Fibroblast of the conjunctiva (primary cell): Measurements from ENCODE around the gene PROX1.

Source experiments
- DNase-seq: peaks from one replicate; pipeline ENCODE4 v3.0.0-alpha.2; 2010; ENCODE audit warnings: low read depth

Gene PROX1

DNA sequence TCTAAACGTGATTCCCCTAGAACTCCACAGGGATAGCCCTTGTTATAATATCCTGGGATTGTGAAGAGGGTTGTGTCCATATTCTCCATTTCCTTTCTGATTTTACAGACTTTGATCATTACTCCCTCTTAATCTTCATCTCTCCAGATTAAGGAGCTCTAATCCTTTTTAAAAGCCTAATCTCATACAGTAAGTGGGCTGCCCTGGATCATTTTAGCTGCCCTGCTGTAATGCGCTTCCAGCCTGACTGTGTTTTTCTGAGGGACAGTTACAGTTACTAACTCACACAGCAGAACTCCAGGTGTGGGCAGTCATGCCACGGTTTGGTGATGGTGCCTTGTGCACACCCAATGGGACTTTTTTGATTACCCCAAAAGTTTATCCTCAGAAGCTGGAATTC lies 33.5 kb downstream of the PROX1 start:
- no peak for DNase-seq

DNA sequence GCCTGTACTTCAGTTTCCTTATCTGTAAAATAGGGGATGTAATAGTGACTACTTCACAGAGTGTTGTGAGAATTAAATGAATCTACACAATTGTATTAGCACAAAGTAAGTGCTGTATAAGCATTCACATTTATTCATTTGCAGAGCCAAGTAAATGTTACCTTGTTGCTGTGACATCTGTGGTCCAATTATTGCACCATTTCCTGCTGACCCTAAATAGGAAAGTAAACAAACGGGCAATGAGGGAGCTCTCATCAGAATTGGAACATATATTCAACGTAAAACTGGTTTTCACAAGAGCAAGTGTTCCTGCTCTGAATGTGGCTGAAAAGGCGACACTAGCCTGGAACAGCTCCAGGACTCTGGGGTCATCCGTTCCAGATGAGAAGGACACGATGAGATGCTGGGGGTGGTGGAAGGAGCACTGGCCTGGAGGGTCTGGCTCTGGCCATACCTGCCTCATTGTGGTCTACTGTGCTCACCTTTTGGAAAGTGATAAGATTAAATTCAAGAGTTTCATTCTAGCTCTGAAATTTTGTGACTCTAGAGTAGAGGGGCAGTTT lies 34.5 kb downstream of the PROX1 start:
- DNase-seq: no peak

DNA sequence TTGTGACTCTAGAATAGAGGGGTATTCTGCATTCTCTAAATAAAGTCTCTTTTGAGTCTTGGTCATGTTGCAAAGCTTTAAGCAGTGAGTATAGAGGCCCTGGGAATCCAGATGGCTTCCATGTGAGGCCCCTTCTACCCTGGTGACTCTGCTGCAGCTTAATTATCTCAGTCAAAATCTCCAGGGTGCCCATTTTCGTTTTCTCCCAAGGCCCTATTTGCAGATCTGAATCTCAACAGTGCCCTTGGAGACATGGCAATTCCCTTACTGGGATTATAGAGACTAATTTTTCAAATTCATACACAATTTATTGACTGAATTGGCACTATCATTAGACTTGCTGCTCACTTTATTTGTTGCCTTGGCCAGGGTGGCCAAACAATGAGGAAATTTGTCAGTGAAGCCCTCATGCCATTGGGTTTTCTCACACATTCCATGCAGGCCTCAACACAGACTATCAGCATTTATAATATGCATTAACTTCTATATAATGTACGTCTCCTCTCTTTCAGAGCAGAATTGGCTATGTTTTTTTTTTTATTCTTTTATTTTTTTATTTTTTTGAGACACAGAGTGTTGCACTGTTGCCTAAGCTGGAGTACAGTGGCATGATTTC lies 35.1 kb downstream of the PROX1 start:
- no peak for DNase-seq

DNA sequence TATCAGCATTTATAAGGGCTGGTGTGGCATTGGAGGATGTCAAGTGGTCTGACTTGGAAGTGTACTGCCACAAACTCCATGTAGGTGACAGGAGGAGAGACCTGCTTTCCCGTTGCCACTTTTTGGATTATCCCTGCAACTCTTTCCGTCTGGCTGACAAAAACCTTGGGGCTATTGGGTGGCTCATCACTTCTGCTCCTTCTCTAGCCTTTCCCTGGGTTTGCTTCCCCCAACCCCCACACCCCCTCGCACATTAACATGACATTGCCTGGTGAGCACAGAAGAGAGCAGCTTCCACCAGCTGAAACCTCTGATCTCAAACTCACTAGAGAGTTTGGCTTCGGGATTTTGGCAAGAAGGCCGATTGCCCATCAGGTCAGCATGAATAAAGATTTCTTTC lies 39.2 kb downstream of the PROX1 start:
- no peak for DNase-seq

DNA sequence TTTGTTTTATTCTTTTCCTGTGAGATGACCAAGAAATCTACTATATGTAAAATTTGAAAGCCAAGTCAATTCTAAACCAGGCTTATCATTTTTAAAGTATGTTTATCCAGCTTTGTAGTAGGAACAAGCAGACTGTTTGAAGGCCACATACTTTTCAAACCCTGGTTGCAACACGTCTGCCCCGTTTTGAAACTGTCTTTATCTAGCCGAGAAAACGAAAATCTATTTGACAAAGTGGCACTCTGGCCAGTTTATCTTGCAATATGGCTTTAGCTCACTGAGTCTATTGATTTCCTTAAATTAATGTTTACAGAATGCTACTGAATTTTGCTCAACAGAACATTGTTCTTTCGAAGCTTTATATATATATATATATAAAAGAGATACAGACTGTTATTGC lies 39.7 kb downstream of the PROX1 start:
- DNase-seq: no peak

DNA sequence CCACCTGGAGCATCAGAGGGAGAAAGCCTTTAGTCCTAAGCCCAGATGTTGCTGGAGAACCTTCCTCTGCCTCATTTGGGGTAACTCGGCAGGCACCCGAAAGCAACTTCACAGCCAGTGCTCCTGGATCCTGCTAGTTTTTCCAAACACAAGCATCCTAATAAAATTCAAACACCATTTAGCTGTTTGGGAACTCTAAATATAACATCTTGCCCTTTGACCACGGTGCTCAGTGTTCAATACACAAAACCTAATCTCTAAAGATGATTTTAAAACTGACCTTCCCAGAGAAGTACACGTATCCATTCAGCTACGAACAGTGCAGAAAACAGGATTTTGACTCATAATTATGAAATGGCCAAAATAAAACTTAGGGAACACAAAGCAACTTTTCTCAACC lies 40.3 kb downstream of the PROX1 start:
- DNase-seq: no peak

DNA sequence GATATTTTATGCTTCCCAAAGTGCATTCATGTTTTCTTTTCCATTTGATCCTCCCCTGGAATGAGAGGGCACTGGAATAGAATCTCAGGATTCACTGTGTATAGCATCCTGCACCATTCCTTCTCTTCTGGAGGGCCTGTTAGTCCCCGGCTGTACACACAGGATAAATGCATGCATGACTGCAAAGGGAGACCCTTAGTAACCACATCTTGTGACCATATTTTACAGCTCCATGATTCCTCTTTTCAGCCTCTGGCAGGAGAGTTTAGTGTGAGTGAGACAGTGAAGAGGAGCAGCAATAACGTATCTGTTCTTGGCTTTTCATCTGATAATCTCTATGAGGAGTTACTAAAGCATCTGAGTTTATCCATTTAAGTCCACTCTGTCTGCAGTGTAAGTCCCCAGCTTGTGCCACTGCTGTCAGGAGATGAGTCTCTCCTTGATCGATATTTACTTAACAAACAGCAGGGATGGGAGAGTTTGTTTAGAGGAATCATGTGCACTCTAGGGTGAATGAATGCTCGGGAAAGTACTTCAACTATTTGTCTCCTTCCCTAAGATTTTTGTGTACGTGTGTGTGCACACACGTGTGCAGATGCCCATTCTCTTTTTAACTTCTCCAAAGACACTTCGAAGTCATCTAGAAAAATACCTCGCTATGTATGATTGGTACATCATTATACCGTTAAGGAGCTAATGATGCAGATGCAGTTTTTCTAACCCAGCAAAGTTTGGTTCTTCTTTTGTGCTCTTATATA lies 41.1 kb downstream of the PROX1 start:
- DNase-seq: no peak

DNA sequence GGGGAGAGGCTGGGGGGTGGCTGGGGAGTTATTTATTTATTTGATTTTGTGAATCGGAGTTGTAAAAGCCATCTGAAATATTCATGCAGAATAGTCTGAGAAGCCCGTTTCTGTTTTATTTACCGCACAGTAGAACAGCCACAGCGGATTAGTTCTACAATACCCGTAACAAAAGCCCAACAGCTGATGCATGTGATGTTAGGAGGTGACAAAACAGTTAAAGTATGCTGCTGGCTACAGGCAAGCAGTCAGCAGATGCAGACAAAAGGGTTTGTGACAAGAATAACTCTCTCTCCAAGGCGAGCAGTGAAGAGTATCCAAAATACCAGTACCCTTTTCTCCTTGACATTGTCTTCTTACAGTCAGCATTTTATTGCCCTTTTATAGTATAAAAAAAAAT lies 42.0 kb downstream of the PROX1 start:
- DNase-seq: no peak

DNA sequence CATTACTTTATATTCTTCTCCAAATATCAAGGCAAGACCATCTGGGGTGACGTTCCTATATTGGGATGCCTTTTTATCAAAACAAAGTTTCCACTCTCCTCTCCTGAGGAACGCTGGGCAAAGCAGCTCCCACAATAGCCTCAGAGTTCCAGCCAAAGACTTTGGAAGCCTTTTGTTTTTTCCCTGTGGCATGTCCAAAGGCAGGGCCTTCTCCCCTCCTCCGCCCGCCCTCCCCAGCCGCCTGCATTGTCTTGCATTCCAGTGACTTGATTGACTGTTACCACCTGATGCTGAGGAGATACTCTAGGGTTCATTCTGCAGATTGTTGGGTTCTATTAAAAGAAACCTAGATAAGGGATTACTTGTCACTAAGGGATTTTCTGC lies 43.5 kb downstream of the PROX1 start:
- no peak for DNase-seq

DNA sequence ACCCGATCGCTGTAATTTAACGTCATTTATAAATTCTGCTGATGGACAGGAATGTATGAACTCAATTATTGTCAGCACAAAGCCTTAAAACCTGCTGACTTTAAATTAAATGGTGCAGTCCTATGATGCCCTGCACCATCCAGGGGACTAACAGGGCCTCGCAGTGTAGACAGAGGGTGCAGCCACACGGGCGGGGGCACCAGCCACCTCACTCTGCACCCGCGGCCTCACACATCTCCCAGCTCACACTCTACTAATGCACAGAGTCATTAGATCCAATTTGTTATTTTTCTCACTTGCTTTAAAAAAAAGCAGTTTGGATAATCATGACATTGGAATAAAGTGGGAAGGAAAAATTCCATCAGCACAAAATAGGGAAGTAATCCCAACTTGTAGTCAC lies 49.7 kb downstream of the PROX1 start:
- DNase-seq: no peak

DNA sequence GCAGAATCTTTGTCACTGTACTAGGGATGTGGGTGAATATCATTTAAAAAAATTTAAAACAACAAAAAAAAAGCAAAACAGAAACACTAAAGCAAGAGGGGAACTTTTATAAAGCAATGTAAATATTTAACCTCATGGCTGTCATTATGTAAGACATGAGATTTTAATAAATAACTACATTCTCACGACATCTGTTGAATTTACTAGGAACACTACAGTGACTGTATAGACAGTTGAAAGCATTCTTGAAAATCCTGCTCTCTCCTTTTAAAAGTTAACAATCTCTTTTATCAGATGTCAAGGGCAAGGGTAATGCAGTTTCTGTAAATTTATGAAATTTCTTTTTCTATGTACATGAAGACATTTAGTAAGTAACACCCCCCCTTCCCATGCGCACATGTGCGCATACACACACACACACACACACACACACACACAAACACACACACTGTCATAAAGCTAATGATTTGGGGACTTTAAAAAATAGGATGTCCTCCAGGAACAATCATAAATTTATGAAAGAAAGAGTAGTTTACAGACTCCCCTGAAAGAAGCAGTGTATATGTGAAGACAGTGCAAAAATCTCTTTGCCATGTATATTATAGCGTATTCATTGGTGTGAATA lies 51.7 kb downstream of the PROX1 start:
- DNase-seq: no peak

DNA sequence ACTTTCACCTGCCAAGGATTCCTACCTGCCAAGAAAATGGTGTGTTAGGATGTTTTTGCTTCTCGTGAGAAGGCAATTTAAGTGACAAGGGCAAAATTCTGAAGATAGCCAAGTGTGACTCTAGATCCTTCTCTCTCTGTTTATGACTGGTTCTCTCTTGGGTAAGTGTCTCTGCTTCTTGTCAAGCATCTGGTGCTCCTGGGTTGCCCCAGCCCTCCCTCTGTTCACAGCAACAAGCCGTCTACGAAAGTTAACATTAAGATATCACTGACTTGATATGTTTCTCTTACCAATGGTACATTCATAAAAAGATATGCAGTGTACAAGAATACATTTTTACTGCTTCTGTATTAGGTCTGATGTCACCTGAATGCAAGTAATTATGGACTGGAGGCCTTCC lies 55.4 kb downstream of the PROX1 start:
- DNase-seq: no peak

DNA sequence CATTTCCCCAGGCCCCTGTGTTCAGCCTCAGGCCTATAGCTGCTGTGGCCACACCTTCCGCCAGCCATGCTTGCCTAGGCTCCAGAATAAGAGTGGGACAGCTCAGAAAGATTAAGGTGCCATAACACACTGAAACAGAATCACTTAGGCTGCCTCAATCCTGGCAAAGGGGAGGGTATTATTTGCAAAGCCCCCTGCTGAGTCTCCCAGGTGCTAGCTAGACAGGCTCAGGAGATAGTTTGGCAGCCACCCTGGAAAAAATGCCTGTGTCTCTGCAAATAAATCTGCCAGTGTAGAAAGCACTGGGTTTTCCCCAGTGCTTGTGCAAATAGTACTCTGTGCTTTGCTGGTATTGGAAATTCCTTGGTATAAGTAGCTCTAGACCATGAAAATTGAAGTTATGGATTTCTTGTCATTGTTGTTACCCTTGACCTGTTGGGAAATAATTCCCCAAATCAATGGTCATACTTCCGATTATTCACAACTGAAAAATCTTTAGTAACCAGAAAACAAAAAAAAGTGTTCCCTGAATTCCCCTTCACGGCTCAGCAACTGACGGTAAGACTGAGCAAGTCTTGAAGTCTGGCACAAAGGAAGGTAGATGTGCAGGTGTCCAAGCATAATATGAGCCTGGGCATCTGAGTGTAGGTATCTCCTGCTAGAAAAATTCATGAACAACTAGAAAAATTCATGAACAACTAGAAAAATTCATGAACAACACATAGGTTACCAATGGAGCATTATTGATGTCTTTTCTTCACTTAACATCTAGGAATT lies 56.9 kb downstream of the PROX1 start:
- no peak for DNase-seq

DNA sequence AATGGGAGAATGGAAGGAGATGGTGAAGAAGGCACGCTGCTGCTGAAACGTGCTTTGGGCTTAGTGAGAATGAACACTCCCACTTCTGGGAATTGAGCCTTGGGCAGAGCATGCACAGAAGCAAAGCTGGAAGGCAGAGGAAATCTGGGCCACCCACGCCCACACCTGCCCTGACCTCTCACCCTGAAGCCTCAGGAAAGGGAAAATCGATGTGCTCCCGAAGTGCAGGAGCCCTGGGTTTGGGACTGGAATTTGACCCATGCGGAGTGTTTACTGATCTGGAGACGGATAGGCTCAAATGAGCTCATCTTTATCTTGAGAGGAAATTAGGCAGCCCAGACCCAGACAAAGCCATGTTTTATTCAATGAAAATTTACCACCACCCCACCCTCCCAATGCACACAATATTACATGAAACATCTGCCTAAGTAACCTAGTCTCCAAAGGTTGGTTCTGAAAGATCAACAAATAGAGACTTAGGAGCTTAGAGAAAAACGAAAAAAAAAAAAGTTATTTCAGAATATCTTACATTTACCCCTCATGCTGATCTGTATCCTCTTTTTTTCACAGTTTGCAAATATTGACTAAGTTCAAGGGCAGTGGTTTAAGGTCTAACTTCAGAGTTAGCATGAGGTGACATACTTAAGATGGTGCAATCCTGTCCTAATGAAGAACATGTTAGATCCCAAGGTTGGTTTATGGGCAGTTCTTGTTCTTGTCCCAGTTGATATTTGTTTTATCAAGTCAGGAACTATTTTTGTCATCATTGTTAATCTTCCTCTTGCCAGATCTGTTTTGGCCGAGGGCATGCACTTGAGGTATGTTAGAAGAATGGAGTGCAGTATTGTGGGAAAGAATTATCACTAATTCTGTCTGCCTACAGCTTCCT lies 63.0 kb downstream of the PROX1 start:
- no peak for DNase-seq

DNA sequence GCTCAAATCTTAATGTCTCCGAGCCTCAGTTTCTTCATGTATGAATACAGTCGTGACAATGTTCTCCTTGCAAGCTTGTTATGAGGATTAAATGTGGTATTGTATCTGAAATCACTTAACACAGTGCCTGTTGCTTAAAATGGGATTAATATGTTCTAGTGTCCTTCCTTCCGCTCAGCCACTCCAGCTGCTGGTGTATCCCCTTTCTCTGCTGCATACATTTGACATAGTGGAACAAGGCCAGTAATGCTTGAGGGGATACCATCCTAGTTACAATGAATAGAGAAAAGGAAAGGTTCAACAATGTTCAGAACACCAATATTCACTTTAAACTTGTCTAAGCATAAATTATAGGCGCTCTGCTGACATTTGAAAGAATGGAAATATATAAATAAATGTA lies 64.0 kb downstream of the PROX1 start:
- DNase-seq: no peak

DNA sequence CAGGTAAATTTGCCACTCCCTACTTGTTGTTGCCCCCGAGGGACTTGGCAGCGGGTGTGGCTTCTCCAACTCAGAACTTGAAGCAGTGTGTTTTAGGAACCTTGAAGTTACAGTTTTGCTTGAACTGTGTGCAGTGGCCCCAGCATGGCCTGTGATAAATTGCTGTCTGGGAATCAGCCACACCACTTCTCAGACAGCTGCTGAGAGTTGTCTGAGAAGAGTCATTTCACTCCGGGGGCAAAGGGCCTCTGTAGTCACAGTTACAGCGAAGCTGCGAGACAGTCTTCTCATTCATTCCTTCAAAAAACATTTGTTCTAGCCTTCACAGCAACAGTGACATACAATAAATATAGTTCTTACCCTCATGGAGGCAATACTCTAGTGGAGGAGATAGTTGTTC lies 70.3 kb downstream of the PROX1 start:
- DNase-seq: no peak

DNA sequence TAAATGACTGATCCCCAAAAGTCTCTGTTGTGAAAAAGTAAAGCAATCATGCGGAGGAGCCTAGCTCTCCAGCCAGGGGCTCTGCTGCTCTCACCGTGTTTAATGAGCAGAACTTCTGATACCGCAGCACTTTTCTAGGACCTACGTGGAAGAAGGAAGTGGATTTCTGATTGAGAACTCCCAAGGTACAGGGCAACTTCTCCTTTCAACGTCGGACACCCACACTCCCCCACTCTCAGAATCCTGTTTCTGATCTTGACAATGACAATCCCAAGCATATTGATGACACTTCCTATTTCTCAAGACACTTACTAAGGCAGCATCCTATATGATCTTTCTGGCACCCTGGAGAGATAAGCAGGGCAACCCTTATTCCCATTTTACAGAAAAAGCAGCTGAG lies 78.4 kb downstream of the PROX1 start:
- no peak for DNase-seq

DNA sequence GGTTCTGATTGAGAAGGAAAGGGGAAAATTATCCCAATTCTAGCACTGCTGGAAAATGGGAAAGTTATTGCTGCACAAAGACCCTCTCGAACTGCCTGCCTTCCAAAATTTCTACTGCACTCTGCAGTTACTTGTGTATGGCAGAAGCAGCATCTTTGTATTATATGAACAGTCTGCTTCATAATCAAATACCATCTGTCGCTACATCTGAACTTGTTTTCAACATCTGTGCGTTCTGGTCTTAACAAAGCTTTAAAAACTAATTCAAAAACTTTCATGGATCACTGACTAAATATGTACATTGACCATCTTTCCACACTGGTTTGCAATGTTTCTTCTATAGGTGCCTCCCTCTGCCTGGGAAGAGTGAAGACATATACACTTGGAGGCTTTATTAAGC lies 79.2 kb downstream of the PROX1 start:
- DNase-seq: no peak

DNA sequence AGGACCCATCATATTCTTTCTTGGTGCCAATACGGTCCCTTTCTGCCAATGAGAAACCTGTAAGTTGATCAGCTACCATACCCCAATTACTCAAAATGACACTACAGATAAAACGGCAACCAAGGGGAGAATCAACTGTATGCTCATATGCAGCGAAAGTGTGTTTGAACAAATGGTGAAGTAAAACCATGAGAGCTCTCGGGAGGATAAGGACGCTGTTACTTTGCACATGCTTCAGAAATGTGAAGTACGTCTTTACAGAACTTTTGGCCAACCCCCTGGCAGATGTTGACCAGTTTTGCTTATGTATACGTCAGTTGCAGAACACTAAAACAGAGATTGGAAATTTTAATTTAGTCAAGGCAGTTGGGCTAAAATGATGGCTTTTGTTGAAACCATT lies 79.6 kb downstream of the PROX1 start:
- no peak for DNase-seq

DNA sequence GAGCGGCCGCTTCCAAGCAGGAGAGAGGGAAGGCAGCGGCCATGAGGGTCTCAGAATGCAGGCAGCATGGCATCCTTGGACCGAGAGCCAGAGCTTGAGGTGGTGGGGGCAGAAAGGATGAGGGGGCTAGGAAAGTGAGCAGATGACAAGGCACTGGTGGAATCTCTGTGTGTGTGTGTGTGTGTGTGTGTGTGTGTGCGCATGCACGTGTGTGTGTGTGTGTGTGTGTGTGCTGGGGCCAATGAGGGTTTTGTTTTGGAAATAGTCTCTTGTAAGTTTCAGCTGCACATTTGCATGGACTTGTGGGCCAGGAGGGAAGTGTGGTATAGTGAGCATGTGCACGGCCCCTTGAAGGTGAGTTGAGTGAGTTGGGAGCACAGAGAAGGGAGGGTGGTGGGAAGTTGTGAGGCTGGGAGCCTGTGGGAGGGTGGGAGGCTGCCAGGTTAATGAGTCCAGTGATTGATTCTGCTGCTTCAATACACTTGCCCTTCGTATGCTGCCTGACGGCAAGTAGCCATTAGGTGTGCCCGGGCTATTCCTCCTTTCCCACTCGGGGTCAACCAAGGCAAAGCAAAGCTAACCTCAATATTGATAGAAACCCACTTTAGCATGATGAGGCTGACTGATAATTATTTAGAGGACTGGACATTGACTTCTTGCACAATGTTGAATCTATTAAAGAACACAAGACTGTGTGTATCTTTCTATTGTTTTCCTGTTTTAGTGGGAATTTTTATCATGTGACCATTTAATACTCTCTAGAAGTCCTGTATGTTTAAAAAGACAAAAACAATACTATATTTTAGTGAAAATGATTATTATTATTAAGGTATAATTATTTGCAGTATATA lies 80.3 kb downstream of the PROX1 start:
- DNase-seq: no peak

DNA sequence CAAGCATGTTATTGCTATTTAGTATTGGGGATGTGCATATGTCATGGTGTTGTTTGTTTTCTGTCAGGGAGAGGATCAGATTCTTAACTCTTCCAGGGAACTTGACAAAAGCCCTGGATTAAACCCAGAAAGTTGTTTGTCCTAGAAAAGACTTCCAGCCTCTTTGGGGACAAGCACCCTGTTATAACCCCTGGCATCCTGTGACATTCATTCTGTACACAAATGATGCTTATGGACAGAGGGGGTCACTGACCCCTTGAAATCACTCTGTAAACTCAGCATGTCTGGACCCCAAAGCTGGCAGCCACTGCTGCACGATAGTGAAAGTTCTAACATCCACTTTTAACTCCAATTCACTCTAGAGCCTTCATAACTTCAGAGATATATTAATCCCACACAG lies 81.2 kb downstream of the PROX1 start:
- DNase-seq: no peak
